ENCODE measurements around the gene TMEM208.

The TMEM208 gene

GRCh38 chr16:67258161-67258835 is 31.4 kb downstream of the TMEM208 start:
- TF ChIP-seq FOXP2 (optimal IDR thresholded peaks at IDR 0.05; ENCODE audit: borderline replicate concordance, extremely low read depth, extremely low read length, insufficient read depth): no peak
- TF ChIP-seq TAF1 (IDR thresholded peaks at IDR 0.05; ENCODE audit: borderline replicate concordance, insufficient read depth, low read length): no peak
- TF ChIP-seq SIN3A (IDR thresholded peaks at IDR 0.05; ENCODE audit: borderline replicate concordance, insufficient read depth, low read length): no peak
- TF ChIP-seq POLR2AphosphoS5 (IDR thresholded peaks at IDR 0.05; ENCODE audit: low read depth, low read length): no peak
- TF ChIP-seq REST (IDR thresholded peaks at IDR 0.05; ENCODE audit: insufficient read depth in 1 of 2, low read depth in 2 of 2, low read length in 2 of 2): no peak

- TF ChIP-seq REST (IDR thresholded peaks at IDR 0.05; ENCODE audit: insufficient read depth in 1 of 2, low read depth in 2 of 2, low read length in 2 of 2): no peak
- no peak for TF ChIP-seq TAF1 (IDR thresholded peaks at IDR 0.05; ENCODE audit: borderline replicate concordance, insufficient read depth, low read length)
- TF ChIP-seq FOXP2 (optimal IDR thresholded peaks at IDR 0.05; ENCODE audit: borderline replicate concordance, extremely low read depth, extremely low read length, insufficient read depth): no peak
- TF ChIP-seq POLR2AphosphoS5 (IDR thresholded peaks at IDR 0.05; ENCODE audit: low read depth, low read length): no peak
- TF ChIP-seq SIN3A (IDR thresholded peaks at IDR 0.05; ENCODE audit: borderline replicate concordance, insufficient read depth, low read length): no peak
Measured at GRCh38 chr16:67259705-67260104, 32.8 kb downstream of the TMEM208 start.

GRCh38 chr16:67260426-67261063 is 33.6 kb downstream of the TMEM208 start:
- TF ChIP-seq REST (IDR thresholded peaks at IDR 0.05; ENCODE audit: insufficient read depth in 1 of 2, low read depth in 2 of 2, low read length in 2 of 2) (no peak), TAF1 (IDR thresholded peaks at IDR 0.05; ENCODE audit: borderline replicate concordance, insufficient read depth, low read length) (no peak), SIN3A (IDR thresholded peaks at IDR 0.05; ENCODE audit: borderline replicate concordance, insufficient read depth, low read length) (no peak), FOXP2 (optimal IDR thresholded peaks at IDR 0.05; ENCODE audit: borderline replicate concordance, extremely low read depth, extremely low read length, insufficient read depth) (no peak), POLR2AphosphoS5 (IDR thresholded peaks at IDR 0.05; ENCODE audit: low read depth, low read length) (no peak)

DNA sequence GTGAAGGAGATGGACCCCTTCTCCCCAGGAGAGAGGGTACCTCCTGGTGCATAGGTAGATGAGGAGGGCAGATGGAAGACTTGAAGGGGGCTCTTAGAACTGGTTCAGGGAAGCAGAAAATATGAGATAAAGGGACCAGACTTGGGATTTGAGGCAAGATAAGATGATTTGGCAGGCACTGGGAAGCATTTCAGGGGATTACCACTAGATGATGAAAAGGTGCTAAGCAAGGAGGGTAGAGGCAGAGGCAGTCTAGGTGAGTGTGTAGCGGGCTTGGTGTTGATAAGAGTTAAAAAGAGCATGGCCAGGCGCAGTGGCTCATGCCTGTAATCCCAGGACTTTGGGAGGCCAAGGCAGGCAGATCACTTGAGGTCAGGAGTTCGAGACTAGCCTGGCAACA is 36.3 kb downstream of the TMEM208 start:
- TF ChIP-seq TAF1 (IDR thresholded peaks at IDR 0.05; ENCODE audit: borderline replicate concordance, insufficient read depth, low read length) (no peak), POLR2AphosphoS5 (IDR thresholded peaks at IDR 0.05; ENCODE audit: low read depth, low read length) (no peak), FOXP2 (optimal IDR thresholded peaks at IDR 0.05; ENCODE audit: borderline replicate concordance, extremely low read depth, extremely low read length, insufficient read depth) (no peak), REST (IDR thresholded peaks at IDR 0.05; ENCODE audit: insufficient read depth in 1 of 2, low read depth in 2 of 2, low read length in 2 of 2) (no peak), SIN3A (IDR thresholded peaks at IDR 0.05; ENCODE audit: borderline replicate concordance, insufficient read depth, low read length) (no peak)

Data from PFSK-1 (cell line).